Chondrocyte (in vitro differentiated cells): Measurements from ENCODE around the gene ARNT2. TPM values are rescaled to one million over a fixed set of nuclear protein-coding genes. Genes with fewer than 3 reads are reported as not detected.

Experiments used
- DNase-seq: peaks from one replicate; pipeline ENCODE4 v3.0.0; 2021; ENCODE audit warnings: mixed read lengths, low spot score
- H3K27ac Mint-ChIP-seq: one replicate; pipeline ENCODE4 v1.8.0; 2021; ENCODE audit warnings: mild to moderate bottlenecking, moderate library complexity, mixed read lengths; ENCODE audit not compliant: unreplicated experiment
- H3K27me3 Mint-ChIP-seq: 2 replicates; pipeline ENCODE4 v1.8.0; 2021; ENCODE audit warnings: low read depth, mixed read lengths
- H3K36me3 Mint-ChIP-seq: 2 replicates; pipeline ENCODE4 v1.8.0; 2021; ENCODE audit warnings: low read depth, mixed read lengths
- H3K4me1 Mint-ChIP-seq: 2 replicates; pipeline ENCODE4 v1.8.0; 2021; ENCODE audit warnings: low read depth, mild to moderate bottlenecking, mixed read lengths
- H3K4me3 Mint-ChIP-seq: one replicate; pipeline ENCODE4 v1.8.0; 2021; ENCODE audit warnings: mild to moderate bottlenecking, moderate library complexity, mixed read lengths; ENCODE audit not compliant: unreplicated experiment
- H3K9me3 Mint-ChIP-seq: 2 replicates; pipeline ENCODE4 v1.8.0; 2021; ENCODE audit warnings: low read depth, mixed read lengths
- total RNA-seq: library from RNA; stranded (reverse); gene quantifications from 3 replicates; pipeline ENCODE4 v1.2.1, GENCODE V29; 2021
- TF ChIP-seq, protein P1 (sequence below): fragments of 200-600 bp; sonication (generic); IDR thresholded peaks from 2 replicates; pipeline ENCODE4 v1.5.0; 2021; ENCODE audit warnings: antibody characterized with exemption, mild to moderate bottlenecking, moderate library complexity

The ARNT2 gene
- total RNA-seq, 1 donor from 2014 or later, result 20.2 TPM

DNA sequence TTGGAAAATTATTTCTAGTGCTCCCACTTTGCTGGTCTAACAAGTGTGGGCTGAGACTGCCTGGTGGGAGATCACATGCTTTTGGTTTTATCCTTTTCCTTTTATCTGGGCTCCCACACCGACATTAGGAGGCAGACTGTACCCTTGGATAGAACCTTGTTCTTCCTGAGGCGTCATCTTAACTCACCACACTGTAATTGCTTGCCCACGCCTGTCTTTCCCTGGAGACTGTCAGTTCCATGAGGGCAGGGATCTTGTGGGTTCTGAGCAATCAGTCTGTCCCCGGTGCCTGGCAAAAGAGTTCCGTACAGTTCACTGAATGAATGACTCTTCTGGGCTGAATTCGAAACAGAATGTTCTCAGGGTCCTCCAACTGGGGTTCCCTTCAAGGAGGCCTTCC lies 166.4 kb downstream of the ARNT2 start:
- H3K27me3 Mint-ChIP-seq, result no peaks in the 10 kb centered on the region
- peaks cover 35% of the 10 kb centered on the region for H3K4me1 Mint-ChIP-seq
- TF ChIP-seq, protein P1, sequence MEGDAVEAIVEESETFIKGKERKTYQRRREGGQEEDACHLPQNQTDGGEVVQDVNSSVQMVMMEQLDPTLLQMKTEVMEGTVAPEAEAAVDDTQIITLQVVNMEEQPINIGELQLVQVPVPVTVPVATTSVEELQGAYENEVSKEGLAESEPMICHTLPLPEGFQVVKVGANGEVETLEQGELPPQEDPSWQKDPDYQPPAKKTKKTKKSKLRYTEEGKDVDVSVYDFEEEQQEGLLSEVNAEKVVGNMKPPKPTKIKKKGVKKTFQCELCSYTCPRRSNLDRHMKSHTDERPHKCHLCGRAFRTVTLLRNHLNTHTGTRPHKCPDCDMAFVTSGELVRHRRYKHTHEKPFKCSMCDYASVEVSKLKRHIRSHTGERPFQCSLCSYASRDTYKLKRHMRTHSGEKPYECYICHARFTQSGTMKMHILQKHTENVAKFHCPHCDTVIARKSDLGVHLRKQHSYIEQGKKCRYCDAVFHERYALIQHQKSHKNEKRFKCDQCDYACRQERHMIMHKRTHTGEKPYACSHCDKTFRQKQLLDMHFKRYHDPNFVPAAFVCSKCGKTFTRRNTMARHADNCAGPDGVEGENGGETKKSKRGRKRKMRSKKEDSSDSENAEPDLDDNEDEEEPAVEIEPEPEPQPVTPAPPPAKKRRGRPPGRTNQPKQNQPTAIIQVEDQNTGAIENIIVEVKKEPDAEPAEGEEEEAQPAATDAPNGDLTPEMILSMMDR, result no peak
- peaks cover 24% of the 10 kb centered on the region for H3K36me3 Mint-ChIP-seq
- no peak for DNase-seq
- H3K4me3 Mint-ChIP-seq, result no peak overlapping the region
- H3K27ac Mint-ChIP-seq, result no peak overlapping the region
- no peaks in the 10 kb centered on the region for H3K9me3 Mint-ChIP-seq

DNA sequence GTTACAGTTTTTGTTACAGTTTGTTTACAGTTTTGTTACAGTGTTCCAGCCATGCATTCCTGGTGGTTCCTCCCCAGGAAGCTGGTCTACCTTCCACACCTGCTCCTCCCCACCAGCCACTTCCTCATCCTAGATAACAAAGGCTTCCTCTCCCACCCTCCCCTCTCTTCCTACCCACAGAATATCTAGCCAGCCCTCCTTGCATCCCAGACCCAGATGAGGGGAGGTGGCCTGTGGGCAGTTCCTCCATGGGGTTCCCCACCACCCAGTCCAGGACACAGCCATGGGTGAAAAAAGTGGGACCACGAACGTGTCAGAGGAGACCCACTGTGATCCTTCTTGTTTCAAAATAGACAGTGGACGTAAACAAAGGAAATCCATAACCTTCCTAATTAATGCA lies 168.2 kb downstream of the ARNT2 start:
- Mint-ChIP-seq H3K4me1 (peaks cover 35% of the 10 kb centered on the region), H3K4me3 (no peak overlapping the region), H3K9me3 (no peaks in the 10 kb centered on the region), H3K36me3 (peaks cover 28% of the 10 kb centered on the region), H3K27ac (no peak overlapping the region), H3K27me3 (no peaks in the 10 kb centered on the region)
- TF ChIP-seq, protein P1, result no peak
- no peak for DNase-seq

DNA sequence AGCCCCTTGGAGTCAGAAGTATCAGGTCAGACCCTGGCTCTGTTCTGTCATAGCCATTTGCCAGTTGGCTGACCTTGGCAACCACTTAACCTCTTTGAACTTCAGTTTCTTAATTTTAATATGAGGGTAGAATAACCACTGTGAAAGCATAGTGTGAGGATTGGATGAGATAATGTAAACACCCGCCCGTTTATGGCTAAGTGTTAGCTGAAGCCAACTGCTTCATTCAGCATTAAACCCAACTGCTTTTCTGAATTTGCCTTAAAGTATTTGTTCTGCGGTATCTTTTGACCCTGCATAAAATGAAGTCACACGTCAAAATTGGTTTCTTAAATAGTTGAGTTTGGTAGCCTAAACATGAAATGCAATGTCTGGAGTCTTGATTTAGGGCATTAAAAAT lies 169.4 kb downstream of the ARNT2 start:
- Mint-ChIP-seq H3K36me3 (peaks cover 36% of the 10 kb centered on the region), H3K9me3 (no peaks in the 10 kb centered on the region), H3K27ac (no peak overlapping the region), H3K27me3 (no peaks in the 10 kb centered on the region), H3K4me3 (no peak overlapping the region), H3K4me1 (peaks cover 22% of the 10 kb centered on the region)
- no peak for DNase-seq
- TF ChIP-seq, protein P1, result no peak

DNA sequence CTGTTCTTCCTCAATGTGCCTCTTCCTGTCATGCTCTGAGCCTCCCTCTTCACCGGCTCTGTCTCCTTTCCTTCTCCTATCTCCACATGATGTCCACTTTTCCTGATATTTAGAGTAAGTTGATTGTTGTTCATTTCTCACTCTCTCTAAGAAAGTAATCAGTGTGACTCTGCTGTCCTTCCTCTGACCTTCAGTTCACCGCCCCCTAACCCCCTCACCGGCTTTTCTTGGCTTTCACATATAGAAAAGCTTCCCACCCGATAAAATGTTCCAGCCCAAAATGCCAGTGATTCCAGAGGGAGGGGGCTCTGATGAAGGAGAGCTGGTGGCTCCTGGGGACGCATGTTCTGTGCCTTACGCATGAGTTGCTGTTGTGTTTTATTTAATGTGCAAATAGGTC lies 170.4 kb downstream of the ARNT2 start:
- no peak for DNase-seq
- Mint-ChIP-seq H3K27me3 (no peaks in the 10 kb centered on the region), H3K4me3 (no peak overlapping the region), H3K4me1 (peaks cover 16% of the 10 kb centered on the region), H3K27ac (no peak overlapping the region), H3K36me3 (peaks cover 36% of the 10 kb centered on the region), H3K9me3 (no peaks in the 10 kb centered on the region)
- TF ChIP-seq, protein P1, result no peak

DNA sequence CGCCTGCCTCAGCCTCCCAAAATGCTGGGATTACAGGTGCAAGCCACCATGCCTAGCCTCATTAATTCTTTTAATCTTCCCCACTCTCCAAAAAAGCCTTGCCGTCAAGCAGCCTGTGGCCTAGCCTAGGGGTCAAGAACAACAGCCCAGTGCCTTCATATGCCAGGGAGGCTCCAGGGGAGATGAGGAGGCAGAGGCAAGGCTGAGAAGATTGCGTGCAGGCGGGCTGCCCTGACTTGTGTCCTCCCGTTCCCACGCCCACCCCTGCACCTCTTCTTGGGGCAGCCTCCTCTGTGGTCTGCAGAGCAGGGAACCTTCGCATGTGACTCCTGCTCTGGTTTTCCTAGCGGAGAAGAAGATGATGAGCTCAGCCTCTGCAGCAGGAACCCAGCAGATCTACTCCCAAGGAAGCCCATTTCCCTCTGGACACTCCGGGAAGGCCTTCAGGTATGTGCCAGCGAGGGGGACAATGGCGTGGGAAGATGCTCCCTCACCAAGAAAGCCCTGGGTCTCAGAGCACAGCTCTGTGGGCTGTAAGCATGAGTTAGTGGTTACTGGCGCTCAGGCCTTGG lies 172.4 kb downstream of the ARNT2 start:
- H3K9me3 Mint-ChIP-seq, result no peaks in the 10 kb centered on the region
- H3K27me3 Mint-ChIP-seq, result no peaks in the 10 kb centered on the region

More for the DNA sequence above, 172.4 kb downstream of the ARNT2 start:
- Mint-ChIP-seq H3K4me1 (peaks cover 17% of the 10 kb centered on the region), H3K4me3 (no peak overlapping the region), H3K27ac (no peak overlapping the region), H3K36me3 (peaks cover 39% of the 10 kb centered on the region)
- TF ChIP-seq, protein P1, result no peak
- no peak for DNase-seq
